GM23248 (cell line): ENCODE results near the gene FPGT.

ENCODE experiments used
- EZH2 ChIP-seq: fragments of 200-600 bp; sonication (generic); IDR thresholded peaks from 2 replicates; pipeline ENCODE4 v1.6.1; 2018; ENCODE audit warnings: antibody characterized with exemption, mild to moderate bottlenecking; ENCODE audit not compliant: insufficient read depth, poor library complexity, severe bottlenecking
- EZH2phosphoT487 ChIP-seq: fragments of 200-600 bp; sonication (generic); IDR thresholded peaks from 2 replicates; pipeline ENCODE4 v1.6.1; 2018; ENCODE audit warnings: antibody characterized with exemption, moderate library complexity, mild to moderate bottlenecking, low read depth; ENCODE audit not compliant: insufficient read depth

- no peak for TF ChIP-seq EZH2
- no peak for TF ChIP-seq EZH2phosphoT487
Measured at GRCh38 chr1:74197657-74198552, at the start of gene FPGT, which contains the start of gene LRRIQ3.
